ENCODE results near the gene ZNF532.

The ZNF532 gene

GRCh38 chr18:58887613-58887963 is 22.9 kb downstream of the ZNF532 start:
- no peak overlapping the region for H3K4me3 ChIP-seq (ENCODE audit: control insufficient read depth, low read depth, low read length)
- DNase-seq (ENCODE audit: low read depth): no peak
- TF ChIP-seq CTCF (IDR thresholded peaks at IDR 0.05; ENCODE audit: control insufficient read depth, insufficient read depth, low read depth, low read length, missing control alignments): no peak

- H3K4me3 ChIP-seq (ENCODE audit: control insufficient read depth, low read depth, low read length): no peak overlapping the region
- no peak for DNase-seq (ENCODE audit: low read depth)
Measured at GRCh38 chr18:58891776-58892175, 27.1 kb downstream of the ZNF532 start.

GRCh38 chr18:58892488-58892887 is 27.8 kb downstream of the ZNF532 start:
- no peak for DNase-seq (ENCODE audit: low read depth)
- no peak for TF ChIP-seq CTCF (IDR thresholded peaks at IDR 0.05; ENCODE audit: control insufficient read depth, insufficient read depth, low read depth, low read length, missing control alignments)
- H3K4me3 ChIP-seq (ENCODE audit: control insufficient read depth, low read depth, low read length): no peak overlapping the region

More at GRCh38 chr18:58891776-58892175, 27.1 kb downstream of the ZNF532 start:
- no peak for TF ChIP-seq CTCF (IDR thresholded peaks at IDR 0.05; ENCODE audit: control insufficient read depth, insufficient read depth, low read depth, low read length, missing control alignments)

GRCh38 chr18:58893388-58894099 is 28.9 kb downstream of the ZNF532 start:
- TF ChIP-seq CTCF (IDR thresholded peaks at IDR 0.05; ENCODE audit: control insufficient read depth, insufficient read depth, low read depth, low read length, missing control alignments): no peak
- H3K4me3 ChIP-seq (ENCODE audit: control insufficient read depth, low read depth, low read length): no peak overlapping the region
- DNase-seq (ENCODE audit: low read depth): no peak

- no peak for TF ChIP-seq CTCF (IDR thresholded peaks at IDR 0.05; ENCODE audit: control insufficient read depth, insufficient read depth, low read depth, low read length, missing control alignments)
- no peak for DNase-seq (ENCODE audit: low read depth)
Measured at GRCh38 chr18:58894930-58895329, 30.3 kb downstream of the ZNF532 start.

GRCh38 chr18:58895385-58895784 is 30.7 kb downstream of the ZNF532 start:
- TF ChIP-seq CTCF (IDR thresholded peaks at IDR 0.05; ENCODE audit: control insufficient read depth, insufficient read depth, low read depth, low read length, missing control alignments): no peak
- no peak for DNase-seq (ENCODE audit: low read depth)
- H3K4me3 ChIP-seq (ENCODE audit: control insufficient read depth, low read depth, low read length): no peak overlapping the region

More at GRCh38 chr18:58894930-58895329, 30.3 kb downstream of the ZNF532 start:
- H3K4me3 ChIP-seq (ENCODE audit: control insufficient read depth, low read depth, low read length): no peak overlapping the region

Data from AG09309 (cell line).